Measurements from ENCODE around the gene VAV3. TPM values are rescaled to one million over a fixed set of nuclear protein-coding genes. Genes with fewer than 3 reads are reported as not detected.

VAV3 gene
- total and polyA plus RNA-seq, 9 of the 15 experiments (the other 6 are each of a cell fraction or from before 2014, with no cell fraction given): not detected

DNA sequence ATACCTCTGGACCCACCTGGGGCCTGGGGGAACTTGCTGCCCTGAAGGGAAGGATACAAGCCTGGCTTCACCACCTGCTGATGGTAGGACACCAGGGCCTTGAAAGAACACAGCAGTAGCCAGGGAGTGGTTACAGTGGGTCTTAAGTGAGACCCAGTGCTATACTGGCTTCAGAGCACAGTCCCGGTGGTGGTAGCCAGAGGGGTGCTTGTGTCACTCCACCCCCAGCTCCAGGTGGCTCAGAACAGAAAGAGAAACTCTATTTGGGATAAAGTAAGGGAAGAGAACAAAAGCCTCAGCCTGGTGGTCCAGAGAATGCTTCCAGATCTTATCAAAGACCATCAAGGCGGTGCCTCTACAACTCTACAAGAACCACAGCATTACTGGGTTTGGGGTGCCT, 37.2 kb downstream of the VAV3 start (continued):
- TF ChIP-seq ZNF436 (CRISPR knock-in tag; IDR thresholded peaks at IDR 0.05) (no peak), CLOCK (CRISPR knock-in tag; IDR thresholded peaks at IDR 0.05; ENCODE audit: borderline replicate concordance) (no peak), MYNN (IDR thresholded peaks at IDR 0.05) (no peak), MYNN (CRISPR knock-in tag; IDR thresholded peaks at IDR 0.05) (no peak), ATF4 (CRISPR knock-in tag; IDR thresholded peaks at IDR 0.05) (no peak), ZNF232 (CRISPR knock-in tag; IDR thresholded peaks at IDR 0.05) (no peak)
- TF ChIP-seq, protein P1, sequence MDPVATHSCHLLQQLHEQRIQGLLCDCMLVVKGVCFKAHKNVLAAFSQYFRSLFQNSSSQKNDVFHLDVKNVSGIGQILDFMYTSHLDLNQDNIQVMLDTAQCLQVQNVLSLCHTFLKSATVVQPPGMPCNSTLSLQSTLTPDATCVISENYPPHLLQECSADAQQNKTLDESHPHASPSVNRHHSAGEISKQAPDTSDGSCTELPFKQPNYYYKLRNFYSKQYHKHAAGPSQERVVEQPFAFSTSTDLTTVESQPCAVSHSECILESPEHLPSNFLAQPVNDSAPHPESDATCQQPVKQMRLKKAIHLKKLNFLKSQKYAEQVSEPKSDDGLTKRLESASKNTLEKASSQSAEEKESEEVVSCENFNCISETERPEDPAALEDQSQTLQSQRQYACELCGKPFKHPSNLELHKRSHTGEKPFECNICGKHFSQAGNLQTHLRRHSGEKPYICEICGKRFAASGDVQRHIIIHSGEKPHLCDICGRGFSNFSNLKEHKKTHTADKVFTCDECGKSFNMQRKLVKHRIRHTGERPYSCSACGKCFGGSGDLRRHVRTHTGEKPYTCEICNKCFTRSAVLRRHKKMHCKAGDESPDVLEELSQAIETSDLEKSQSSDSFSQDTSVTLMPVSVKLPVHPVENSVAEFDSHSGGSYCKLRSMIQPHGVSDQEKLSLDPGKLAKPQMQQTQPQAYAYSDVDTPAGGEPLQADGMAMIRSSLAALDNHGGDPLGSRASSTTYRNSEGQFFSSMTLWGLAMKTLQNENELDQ (CRISPR knock-in tag; IDR thresholded peaks at IDR 0.05; ENCODE audit: borderline replicate concordance): no peak
